ENCODE measurements around the gene KLRF2.
A peak's percentile ranks its signal among the peaks of the same experiment; 100 is the strongest.
"Not testable (repeated sequence)": the region's sequence is repeated elsewhere in the genome, so short reads cannot be mapped to it uniquely, and the experiment has no call there.

KLRF2 gene

GRCh38 chr12:9881246-9881645, at the start of gene KLRF2:
KLRF2 (plus strand) TSS chr12:9881489; CDS start chr12:9881596, 107 bp downstream.
- no peak for DNase-seq
- ATAC-seq = no peak

GRCh38 chr12:9831720-9832119, 49.6 kb upstream of the KLRF2 start:
- no peak for ATAC-seq

GRCh38 chr12:9843407-9843806, 37.9 kb upstream of the KLRF2 start:
- DNase-seq (no peak), ATAC-seq (no peak)

More at GRCh38 chr12:9831720-9832119, 49.6 kb upstream of the KLRF2 start:
- DNase-seq = no peak

- DNase-seq (no peak), ATAC-seq (no peak)
Measured at GRCh38 chr12:9848899-9849298, 32.4 kb upstream of the KLRF2 start.

- ATAC-seq (no peak), DNase-seq (no peak)
Measured at GRCh38 chr12:9851050-9851449, 30.2 kb upstream of the KLRF2 start.

- ATAC-seq = no peak
- DNase-seq = no peak
Measured at GRCh38 chr12:9851927-9852326, 29.4 kb upstream of the KLRF2 start.

- DNase-seq = no peak
- no peak for ATAC-seq
Measured at GRCh38 chr12:9856151-9856550, 25.1 kb upstream of the KLRF2 start.

GRCh38 chr12:9856894-9857293, 24.4 kb upstream of the KLRF2 start:
- no peak for ATAC-seq
- DNase-seq = no peak

- no peak for ATAC-seq
- no peak for DNase-seq
Measured at GRCh38 chr12:9858135-9858534, 23.2 kb upstream of the KLRF2 start.

GRCh38 chr12:9864913-9865675, 16.2 kb upstream of the KLRF2 start:
- no peak for DNase-seq
- ATAC-seq = peak; percentile 64

- ATAC-seq (no peak), DNase-seq (no peak)
Measured at GRCh38 chr12:9866860-9867269, 14.4 kb upstream of the KLRF2 start.

- ATAC-seq (no peak), DNase-seq (no peak)
Measured at GRCh38 chr12:9867531-9867930, 13.8 kb upstream of the KLRF2 start.

- ATAC-seq = no peak
- DNase-seq = no peak
Measured at GRCh38 chr12:9868311-9868801, 12.9 kb upstream of the KLRF2 start.

GRCh38 chr12:9868951-9869306, 12.4 kb upstream of the KLRF2 start:
- no peak for DNase-seq
- no peak for ATAC-seq

- ATAC-seq (peak; percentile 51), DNase-seq (peak; percentile 17)
Measured at GRCh38 chr12:9869307-9870161, 11.8 kb upstream of the KLRF2 start, which contains the start of gene CLEC2B. CLEC2B (minus strand) TSS chr12:9869354.

- DNase-seq = no peak
- ATAC-seq = no peak
Measured at GRCh38 chr12:9870286-9870866, 10.9 kb upstream of the KLRF2 start.

- ATAC-seq (peak; percentile 56), DNase-seq (no peak)
Measured at GRCh38 chr12:9872162-9872561, 9.1 kb upstream of the KLRF2 start.

- no peak for ATAC-seq
- DNase-seq = no peak
Measured at GRCh38 chr12:9872742-9873141, 8.5 kb upstream of the KLRF2 start.

GRCh38 chr12:9876120-9876519, 5.2 kb upstream of the KLRF2 start:
- ATAC-seq, DNase-seq: not testable (repeated sequence)

GRCh38 chr12:9880532-9881078, 684 bp upstream of the KLRF2 start:
- ATAC-seq = no peak
- no peak for DNase-seq

- DNase-seq = no peak
- no peak for ATAC-seq
Measured at GRCh38 chr12:9881988-9882387, 699 bp downstream of the KLRF2 start.

GRCh38 chr12:9883175-9883574, 1.9 kb downstream of the KLRF2 start:
- ATAC-seq (no peak), DNase-seq (no peak)

Data from stimulated activated naive CD8-positive, alpha-beta T cell treated with anti-CD3 and anti-CD28 coated beads, Interleukin-15, Interleukin-2, amounts not matched to agents 100 U/mL and 50 U/mL, for 24 hours (primary cell).